ENCODE measurements around the gene PCNX3. TPM values are rescaled to one million over a fixed set of nuclear protein-coding genes. Genes with fewer than 3 reads are reported as not detected.

PCNX3 gene
- total and polyA plus RNA-seq, 2 of the 13 experiments (the other 11 are each of a cell fraction or from before 2014, with no cell fraction given) = 16.2 to 23.0 TPM

GRCh38 chr11:65569164-65569972 is 46.2 kb upstream of the PCNX3 start (continued):
- TF ChIP-seq HNF1A (IDR thresholded peaks at IDR 0.05; ENCODE audit: low read depth) (no peak), HNF1A (CRISPR knock-in tag; IDR thresholded peaks at IDR 0.05; ENCODE audit: borderline replicate concordance) (no peak), ZEB1 (IDR thresholded peaks at IDR 0.05; ENCODE audit: insufficient replicate concordance, low read depth) (no peak), POLR2A (IDR thresholded peaks at IDR 0.05; ENCODE audit: insufficient read depth in 1 of 2, low read depth in 2 of 2, low read length in 2 of 2) (no peak), ZSCAN12 (CRISPR knock-in tag; IDR thresholded peaks at IDR 0.05) (no peak), MYC (CRISPR knock-in tag; IDR thresholded peaks at IDR 0.05; ENCODE audit: borderline replicate concordance) (no peak), MLX (CRISPR knock-in tag; IDR thresholded peaks at IDR 0.05) (no peak), MIER2 (CRISPR knock-in tag; IDR thresholded peaks at IDR 0.05) (no peak), ZNF317 (CRISPR knock-in tag; IDR thresholded peaks at IDR 0.05) (0 out of 2 replicates have a peak, but pooled peaks have one; percentile 4), ZNF710 (CRISPR knock-in tag; IDR thresholded peaks at IDR 0.05; ENCODE audit: borderline replicate concordance) (peak; percentile 5; the same call in 1 of the 2 replicates), NR0B2 (CRISPR knock-in tag; IDR thresholded peaks at IDR 0.05) (no peak), DZIP1 (CRISPR knock-in tag; IDR thresholded peaks at IDR 0.05) (0 out of 2 replicates have a peak, but pooled peaks have one; percentile 23), MTA1 (CRISPR knock-in tag; IDR thresholded peaks at IDR 0.05; ENCODE audit: borderline replicate concordance) (no peak), ARNT (IDR thresholded peaks at IDR 0.05) (no peak), ZNF83 (CRISPR knock-in tag; IDR thresholded peaks at IDR 0.05; ENCODE audit: borderline replicate concordance) (no peak), NFKBIZ (CRISPR knock-in tag; IDR thresholded peaks at IDR 0.05) (no peak), HNRNPK (IDR thresholded peaks at IDR 0.05; ENCODE audit: low read depth, low read length, poor library complexity, severe bottlenecking) (no peak), JUNB (CRISPR knock-in tag; IDR thresholded peaks at IDR 0.05; ENCODE audit: borderline replicate concordance) (0 out of 2 replicates have a peak, but pooled peaks have one; percentile 45), HNRNPUL1 (IDR thresholded peaks at IDR 0.05; ENCODE audit: low read depth, low read length) (no peak)
